H1 (cell line): ENCODE measurements around the gene CTRL. TPM values are rescaled to one million over a fixed set of nuclear protein-coding genes. Genes with fewer than 3 reads are reported as not detected.
A peak's percentile ranks its signal among the peaks of the same experiment; 100 is the strongest.

Experiments used
- CTCF ChIA-PET: fragments of 300-600 bp; sonication (Branson Sonifier 250); formaldehyde crosslinking; loops from one replicate; lab custom pipeline; 2021; ENCODE audit not compliant: partially characterized antibody; lab: Charles Lee
- POLR2A ChIA-PET: fragments of 300-600 bp; sonication (Branson Sonifier 250); formaldehyde crosslinking; loops from one replicate; lab custom pipeline; 2021; ENCODE audit warnings: inconsistent platforms; ENCODE audit not compliant: partially characterized antibody; lab: Charles Lee
- DNase-seq, 2 experiments: peaks; one replicate each; pipeline versions ENCODE4 v3.0.0 to v3.0.0-alpha.2; 2010 to 2022; ENCODE audit warnings: low spot score in 2 of 2, low read depth in 1 of 2, mixed read lengths in 1 of 2
- FAIRE-seq: peaks from 2 replicates; lab custom pipeline; 2011; peaks lifted over from hg19 to GRCh38; lab: Jason Lieb, UNC
- H2AFZ ChIP-seq: 2 replicates; pipeline ENCODE4 v1.8.1; 2012; ENCODE audit warnings: low read length, inconsistent platforms
- H2AK5ac ChIP-seq: 2 replicates; pipeline ENCODE4 v1.6.1; 2013; ENCODE audit warnings: low read depth, low read length
- H2BK120ac ChIP-seq: replicated peaks from 2 replicates; pipeline ENCODE3; 2013; ENCODE audit warnings: low read depth, low read length, inconsistent platforms
- H2BK12ac ChIP-seq: 2 replicates; pipeline ENCODE4 v1.6.1; 2013; ENCODE audit warnings: low read depth, low read length
- H2BK15ac ChIP-seq: 2 replicates; pipeline ENCODE4 v1.6.1; 2013; ENCODE audit warnings: low read length
- H2BK20ac ChIP-seq: 2 replicates; pipeline ENCODE4 v1.6.1; 2013; ENCODE audit warnings: low read length
- H2BK5ac ChIP-seq: 2 replicates; pipeline ENCODE4 v1.6.1; 2013; ENCODE audit warnings: low read depth, low read length
- H3K14ac ChIP-seq: 2 replicates; pipeline ENCODE4 v1.6.1; 2013; ENCODE audit warnings: inconsistent platforms; ENCODE audit not compliant: insufficient read length
- H3K18ac ChIP-seq: 2 replicates; pipeline ENCODE4 v1.6.1; 2013; ENCODE audit warnings: low read length; ENCODE audit errors: extremely low read depth
- H3K23ac ChIP-seq: 2 replicates; pipeline ENCODE4 v1.6.1; 2013; ENCODE audit warnings: inconsistent platforms; ENCODE audit not compliant: insufficient read length
- H3K23me2 ChIP-seq: 2 replicates; pipeline ENCODE4 v1.6.1; 2013; ENCODE audit warnings: low read depth, low read length
- H3K27ac ChIP-seq: 2 replicates; pipeline ENCODE4 v1.6.1; 2011; ENCODE audit warnings: low read depth, low read length, inconsistent platforms
- H3K27me3 ChIP-seq, 4 experiments: replicated peaks in 1 of 4; 1 replicate in 1 of 4; 2 replicates in 3 of 4; pipeline versions ENCODE4 v1.6.1 to v1.8.1; 2011 to 2013; ENCODE audit warnings: low read length in 3 of 4, mild to moderate bottlenecking in 3 of 4, inconsistent platforms in 2 of 4, mixed read lengths in 2 of 4, moderate library complexity in 1 of 4; ENCODE audit not compliant: control insufficient read depth in 3 of 4, insufficient read depth in 3 of 4; ENCODE audit errors: extremely low read depth in 1 of 4
- H3K36me3 ChIP-seq, 4 experiments: 2 replicates each; pipeline versions ENCODE4 v1.6.1 to v1.8.1; 2011 to 2013; ENCODE audit warnings: mild to moderate bottlenecking in 4 of 4, low read length in 3 of 4, moderate library complexity in 2 of 4, control low read depth in 1 of 4, inconsistent platforms in 1 of 4; ENCODE audit not compliant: insufficient read depth in 4 of 4, control insufficient read depth in 2 of 4
- H3K4ac ChIP-seq: replicated peaks from 2 replicates; pipeline ENCODE3; 2013; ENCODE audit warnings: low read length, low read depth, mixed read lengths, inconsistent platforms; ENCODE audit not compliant: insufficient read length
- H3K4me1 ChIP-seq, 4 experiments: replicated peaks in 1 of 4; 1 replicate in 1 of 4; 2 replicates in 3 of 4; pipeline versions ENCODE4 v1.6.1 to v1.8.1; 2011 to 2013; ENCODE audit warnings: low read length in 3 of 4, inconsistent platforms in 2 of 4, mixed read lengths in 1 of 4; ENCODE audit not compliant: insufficient read depth in 4 of 4, control insufficient read depth in 3 of 4
- H3K4me2 ChIP-seq, 2 experiments: 2 replicates each; pipeline versions ENCODE4 v1.6.1 to v1.8.1; 2011 to 2013; ENCODE audit warnings: low read depth in 2 of 2, low read length in 2 of 2, control low read depth in 1 of 2, inconsistent platforms in 1 of 2, mild to moderate bottlenecking in 1 of 2; ENCODE audit not compliant: insufficient read depth in 1 of 2
- H3K4me3 ChIP-seq, 4 experiments: fragments of 200-600, 300-600 bp in 1 of 4; sonication (generic), shearing (Covaris generic), sonication (Bioruptor Twin) in 1 of 4; 2 replicates each; pipeline versions ENCODE4 v1.5.1 to v1.8.1; 2011 to 2016; ENCODE audit warnings: low read length in 4 of 4, low read depth in 3 of 4, control low read depth in 2 of 4, inconsistent platforms in 2 of 4, mild to moderate bottlenecking in 2 of 4, mixed read lengths in 1 of 4, moderate library complexity in 1 of 4; ENCODE audit not compliant: insufficient read depth in 2 of 4; ENCODE audit errors: extremely low read depth in 1 of 4
- H3K56ac ChIP-seq: replicated peaks from 2 replicates; pipeline ENCODE3; 2013; ENCODE audit warnings: low read depth, mild to moderate bottlenecking, mixed read lengths, low read length, inconsistent platforms; ENCODE audit not compliant: insufficient read length
- H3K79me1 ChIP-seq: 2 replicates; pipeline ENCODE4 v1.6.1; 2013; ENCODE audit warnings: low read depth, low read length, control low read depth
- H3K79me2 ChIP-seq, 2 experiments: 2 replicates each; pipeline versions ENCODE4 v1.6.1 to v1.8.1; 2012 to 2013; ENCODE audit warnings: low read length in 2 of 2, mild to moderate bottlenecking in 2 of 2, inconsistent platforms in 1 of 2; ENCODE audit not compliant: insufficient read depth in 2 of 2, control insufficient read depth in 1 of 2
- H3K9ac ChIP-seq, 4 experiments: replicated peaks in 1 of 4; 1 replicate in 1 of 4; 2 replicates in 3 of 4; pipeline versions ENCODE4 v1.6.1 to v1.8.1; 2011 to 2013; ENCODE audit warnings: low read depth in 3 of 4, low read length in 3 of 4, control low read depth in 2 of 4, mild to moderate bottlenecking in 2 of 4, moderate library complexity in 2 of 4, inconsistent platforms in 1 of 4; ENCODE audit errors: extremely low read depth in 1 of 4
- H3K9me3 ChIP-seq, 2 experiments: 2 replicates each; pipeline versions ENCODE4 v1.6.1 to v1.8.1; 2012 to 2013; ENCODE audit warnings: mild to moderate bottlenecking in 2 of 2, moderate library complexity in 2 of 2, control low read depth in 1 of 2, inconsistent platforms in 1 of 2, low read depth in 1 of 2, low read length in 1 of 2, mixed read lengths in 1 of 2; ENCODE audit not compliant: insufficient read depth in 2 of 2
- H4K20me1 ChIP-seq, 2 experiments: replicated peaks in 1 of 2; 2 replicates each; pipeline versions ENCODE3 to v1.8.1; 2011 to 2013; ENCODE audit warnings: inconsistent platforms in 2 of 2, low read length in 2 of 2, mild to moderate bottlenecking in 1 of 2; ENCODE audit not compliant: insufficient read depth in 2 of 2, control insufficient read depth in 1 of 2
- H4K5ac ChIP-seq: 2 replicates; pipeline ENCODE4 v1.6.1; 2013; ENCODE audit warnings: low read length, low read depth, mixed read lengths, inconsistent platforms; ENCODE audit not compliant: insufficient read length
- H4K8ac ChIP-seq: 2 replicates; pipeline ENCODE4 v1.8.0; 2013; ENCODE audit warnings: mild to moderate bottlenecking, moderate library complexity, low read length, inconsistent platforms; ENCODE audit not compliant: insufficient read depth; ENCODE audit errors: extremely low read depth
- H4K91ac ChIP-seq: replicated peaks from 2 replicates; pipeline ENCODE3; 2013; ENCODE audit warnings: low read length, mixed read lengths, inconsistent platforms; ENCODE audit not compliant: insufficient read length
- BRCA1 ChIP-seq: IDR thresholded peaks from 2 replicates; pipeline ENCODE4 v1.6.1; 2012; ENCODE audit warnings: low read depth, low read length, improper control_type of control experiment
- E2F6 ChIP-seq: IDR thresholded peaks from 2 replicates; pipeline ENCODE4 v1.6.1; 2012; ENCODE audit warnings: inconsistent platforms
- EP300 ChIP-seq, 2 experiments: IDR thresholded peaks; 1 replicate in 1 of 2; 2 replicates in 1 of 2; pipeline ENCODE4 v1.6.1; 2011 to 2012; ENCODE audit warnings: low read depth in 2 of 2, low read length in 2 of 2, mild to moderate bottlenecking in 2 of 2, borderline replicate concordance in 1 of 2, inconsistent platforms in 1 of 2, moderate library complexity in 1 of 2
- HDAC6 ChIP-seq: IDR thresholded peaks from one replicate; pipeline ENCODE4 v1.7.1; 2012; ENCODE audit warnings: low read depth, mild to moderate bottlenecking, inconsistent platforms, low read length, moderate library complexity
- MAFK ChIP-seq: IDR thresholded peaks from 2 replicates; pipeline ENCODE4 v1.6.1; 2012; ENCODE audit warnings: low read depth, mild to moderate bottlenecking, improper control_type of control experiment, low read length
- MAX ChIP-seq: IDR thresholded peaks from 2 replicates; pipeline ENCODE4 v1.6.1; 2012; ENCODE audit warnings: inconsistent platforms
- POLR2A ChIP-seq, 2 experiments: IDR thresholded peaks; 1 replicate in 1 of 2; 2 replicates in 1 of 2; pipeline ENCODE4 v1.6.1; 2011; ENCODE audit warnings: low read depth in 2 of 2, low read length in 2 of 2, mild to moderate bottlenecking in 2 of 2; ENCODE audit errors: control extremely low read depth in 1 of 2
- POLR2AphosphoS5 ChIP-seq: IDR thresholded peaks from 2 replicates; pipeline ENCODE4 v1.6.1; 2011; ENCODE audit warnings: low read depth, low read length
- RBBP5 ChIP-seq: IDR thresholded peaks from 2 replicates; pipeline ENCODE4 v1.7.1; 2012; ENCODE audit warnings: low read depth, mild to moderate bottlenecking, inconsistent platforms, low read length, moderate library complexity, borderline replicate concordance
- TAF1 ChIP-seq: IDR thresholded peaks from 2 replicates; pipeline ENCODE4 v1.6.1; 2011; ENCODE audit warnings: mild to moderate bottlenecking, low read depth, low read length
- TBP ChIP-seq: IDR thresholded peaks from 2 replicates; pipeline ENCODE4 v1.6.1; 2011; ENCODE audit warnings: low read depth, low read length, improper control_type of control experiment
- WGBS, 2 experiments: shearing (Covaris generic) in 1 of 2; methylation state at CpG; one replicate each; pipeline versions ENCODE4 v1.1.6 to v1.1.7; 2013 to 2015; ENCODE audit warnings: low lambda C conversion rate in 2 of 2, mixed read lengths in 2 of 2, inconsistent platforms in 1 of 2, low coverage in 1 of 2, missing lambda C conversion rate in 1 of 2; ENCODE audit not compliant: insufficient replicate concordance in 2 of 2, insufficient coverage in 1 of 2, insufficient read length in 1 of 2; ENCODE audit errors: extremely low coverage in 1 of 2, missing lambda C conversion rate in 1 of 2; 5-methylcytosine and 5-hydroxymethylcytosine counted together
- polyA plus RNA-seq, 7 experiments: library from polyadenylated mRNA; depleted of rRNA in 3 of 7; stranded (reverse) in 5 of 7; unstranded in 2 of 7; fragments of >200 nt in 5 of 7; fragments of 200-250 nt in 2 of 7; gene quantifications; 1 replicate in 5 of 7; 2 replicates in 1 of 7; 4 replicates in 1 of 7; pipeline versions ENCODE4 v1.2.1 to v1.2.3, GENCODE V29; 2011 to 2013; ENCODE audit warnings: missing spikeins in 2 of 7, mixed read lengths in 2 of 7
- total RNA-seq: library from RNA; stranded (reverse); fragmentation: NEBNext Ultra II Directional; extraction: Animal tissue kit (Norgen Biotek cat#: 25700); gene quantifications from 2 replicates; pipeline ENCODE4 v1.2.1, GENCODE V29; 2021

CTRL gene
- total and polyA plus RNA-seq, 2 of the 8 experiments (the other 6 are each of a cell fraction or from before 2014, with no cell fraction given): 1.7 to 4.2 TPM

GRCh38 chr16:67884684-67885083 lies 47.0 kb downstream of the CTRL start, which contains the start of gene NRN1L:
TSS of gene NRN1L (plus strand) at chr16:67884885. CDS start at chr16:67884904, 19 bp downstream.
- Histone ChIP-seq H3K79me1 (no peaks in the 10 kb centered on the region), H3K4me3 (peak within 1 kb of the TSS; percentile 11 to 51 (median 28); a peak in 6 of 8 replicates), H4K91ac (no peak within 1 kb of the TSS), H3K23me2 (0 out of 2 replicates have a peak, but pooled peaks cover 2% of the 10 kb centered on the region), H2BK5ac (no peak within 1 kb of the TSS; the same call in 1 of the 2 replicates), H3K9ac (no peak within 1 kb of the TSS; a peak in 1 of 7 replicates), H3K4me1 (peaks cover 5 to 15% (median 11%) of the 10 kb centered on the region in 4 experiments), H2BK12ac (no peak within 1 kb of the TSS), H3K4me2 (peak within 1 kb of the TSS; percentile 18 to 61), H3K4ac (no peak within 1 kb of the TSS), H3K23ac (no peak within 1 kb of the TSS), H4K8ac (peak within 1 kb of the TSS; percentile 53), H3K18ac (no peak within 1 kb of the TSS), H2BK120ac (no peak within 1 kb of the TSS), H2AK5ac (no peak within 1 kb of the TSS), H3K14ac (no peak within 1 kb of the TSS), H2AFZ (no peak within 1 kb of the TSS), H3K27ac (no peak within 1 kb of the TSS; the same call in 1 of the 2 replicates), H3K79me2 (no peaks in the 10 kb centered on the region), H4K5ac (no peak within 1 kb of the TSS), H3K9me3 (no peaks in the 10 kb centered on the region), H2BK20ac (no peak within 1 kb of the TSS), H2BK15ac (0 out of 2 replicates have a peak within 1 kb of the TSS, but pooled peaks have one; percentile 16), H3K36me3 (peaks cover 17 to 34% (median 24%) of the 10 kb centered on the region in 4 experiments), H3K56ac (no peak within 1 kb of the TSS), H4K20me1 (peaks cover 9 to 17% of the 10 kb centered on the region in 2 experiments), H3K27me3 (no peaks in the 10 kb centered on the region)
- 6% methylated on average over 21 of the region's 22 CpGs; no CpG with 5 or more reads in 1 of the 2 experiments for WGBS, 2 experiments
- FAIRE-seq (no peak), DNase-seq (peak; percentile 77 to 94)
- ChIA-PET CTCF (interaction anchor here (0.7 to 21.8 kb wide), 31 partner anchors 9 to 371 kb away, joined by 3 to 623 read pairs (median 7); partner anchors contain the start of genes CENPT, CTRL, EDC4 and LCAT), POLR2A (interaction anchor here (0.8 to 6.3 kb wide), 14 partner anchors 8 to 221 kb away, joined by 3 to 45 read pairs (median 4); partner anchors contain the start of genes CTRL, EDC4, PSKH1 and PSMB10)
- TF ChIP-seq MAX (0 out of 2 replicates have a peak, but pooled peaks have one; percentile 13), E2F6 (peak; percentile 52; the same call in 1 of the 2 replicates), EP300 (IDR thresholded peaks at IDR 0.05; ENCODE audit: borderline replicate concordance in 1 of 2, low read depth in 2 of 2, low read length in 2 of 2) (no peak), POLR2AphosphoS5 (peak; percentile 79), TBP (peak; percentile 77), BRCA1 (no peak), MAFK (no peak), TAF1 (peak; percentile 87), POLR2A (IDR thresholded peaks at IDR 0.05; ENCODE audit: control extremely low read depth in 1 of 2, low read depth in 2 of 2, low read length in 2 of 2) (peak in 1 of 2 experiments; percentile 61; a peak in 1 of 3 replicates), RBBP5 (0 out of 2 replicates have a peak, but pooled peaks have one; percentile 42), HDAC6 (no peak)
